H1 (cell line): ENCODE measurements around the gene FAS. TPM values are rescaled to one million over a fixed set of nuclear protein-coding genes. Genes with fewer than 3 reads are reported as not detected.

Source experiments
- CTBP2 ChIP-seq: IDR thresholded peaks from 2 replicates; pipeline ENCODE4 v1.7.0; 2011; ENCODE audit warnings: borderline replicate concordance, mild to moderate bottlenecking, moderate library complexity, mixed read lengths, low read length; ENCODE audit not compliant: insufficient read depth, insufficient read length
- CTCF ChIP-seq, 3 experiments: IDR thresholded peaks; 1 replicate in 2 of 3; 2 replicates in 1 of 3; pipeline versions ENCODE4 v1.5.1 to v1.6.1; 2011; ENCODE audit warnings: low read length in 3 of 3, mild to moderate bottlenecking in 3 of 3, inconsistent platforms in 2 of 3, low read depth in 1 of 3, moderate library complexity in 1 of 3; ENCODE audit not compliant: insufficient read depth in 1 of 3; ENCODE audit errors: control extremely low read depth in 1 of 3
- polyA plus RNA-seq, 7 experiments: library from polyadenylated mRNA; depleted of rRNA in 3 of 7; stranded (reverse) in 5 of 7; unstranded in 2 of 7; fragments of >200 nt in 5 of 7; fragments of 200-250 nt in 2 of 7; gene quantifications; 1 replicate in 5 of 7; 2 replicates in 1 of 7; 4 replicates in 1 of 7; pipeline versions ENCODE4 v1.2.1 to v1.2.3, GENCODE V29; 2011 to 2013; ENCODE audit warnings: missing spikeins in 2 of 7, mixed read lengths in 2 of 7
- total RNA-seq: library from RNA; stranded (reverse); fragmentation: NEBNext Ultra II Directional; extraction: Animal tissue kit (Norgen Biotek cat#: 25700); gene quantifications from 2 replicates; pipeline ENCODE4 v1.2.1, GENCODE V29; 2021

FAS gene
- total and polyA plus RNA-seq, 2 of the 8 experiments (the other 6 are each of a cell fraction or from before 2014, with no cell fraction given): 4.0 to 6.7 TPM

- TF ChIP-seq CTCF (IDR thresholded peaks at IDR 0.05; ENCODE audit: control extremely low read depth in 1 of 3, insufficient read depth in 1 of 3, low read depth in 1 of 3, low read length in 3 of 3): no peak
- no peak for TF ChIP-seq CTBP2
Observed at GRCh38 chr10:88982366-88982765, 8.2 kb upstream of the FAS start (continued).
